ENCODE measurements around the gene ZNF865. TPM values are rescaled to one million over a fixed set of nuclear protein-coding genes. Genes with fewer than 3 reads are reported as not detected.

The ZNF865 gene
- total and polyA plus RNA-seq, 8 donors, result 1.3 to 60.5 (median 6.6) TPM

- H3K27ac ChIP-seq, result no peak overlapping the region
- H3K4me3 ChIP-seq, result no peak overlapping the region
- no peaks in the 10 kb centered on the region for H3K9me3 ChIP-seq
- peaks cover 5 to 29% (median 15%) of the 10 kb centered on the region in 4 donors for H3K4me1 ChIP-seq
- no peaks in the 10 kb centered on the region for H3K27me3 ChIP-seq
- no peak for DNase-seq
- no peak for TF ChIP-seq POLR2A (IDR thresholded peaks at IDR 0.05)
- TF ChIP-seq EP300 (IDR thresholded peaks at IDR 0.05), result no peak
- WGBS, 5 donors, result 59 to 78% (median 73%) methylated on average over 11 of the region's 11 CpGs
- peaks cover 6 to 14% (median 12%) of the 10 kb centered on the region in 4 donors for H3K36me3 ChIP-seq
- intact Hi-C loops (cut with DNase I; ENCODE audit: low total_unique reads), result no loop called here
These were observed 20.9 kb downstream of the ZNF865 start for GRCh38 chr19:55626350-55626749.

GRCh38 chr19:55632463-55632834 is 27.0 kb downstream of the ZNF865 start:
- H3K4me3 ChIP-seq, result no peak overlapping the region
- DNase-seq, result peak; percentile 95 to 96
- peak overlapping the region in 2 of 5 donors; percentile 49 to 99 for H3K27ac ChIP-seq
- no peaks in the 10 kb centered on the region for H3K27me3 ChIP-seq
- no peaks in the 10 kb centered on the region for H3K36me3 ChIP-seq
- peak in 2 of 3 donors; percentile 47 to 64 for TF ChIP-seq POLR2AphosphoS5 (IDR thresholded peaks at IDR 0.05)
- TF ChIP-seq CTCF (IDR thresholded peaks at IDR 0.05), result peak in 5 of 7 experiments; percentile 81 to 96 (median 83)
- TF ChIP-seq EP300 (IDR thresholded peaks at IDR 0.05), result no peak
- no peak for TF ChIP-seq POLR2A (IDR thresholded peaks at IDR 0.05)
- no peaks in the 10 kb centered on the region for H3K9me3 ChIP-seq
- peaks cover 24 to 48% (median 40%) of the 10 kb centered on the region in 4 donors for H3K4me1 ChIP-seq
- WGBS, 5 donors, result 23 to 28% (median 25%) methylated on average over 3 of the region's 3 CpGs
- intact Hi-C loops (cut with DNase I; ENCODE audit: low total_unique reads), result no loop called here

GRCh38 chr19:55633861-55634260 is 28.4 kb downstream of the ZNF865 start:
- intact Hi-C loops (cut with DNase I; ENCODE audit: low total_unique reads), result no loop called here
- Histone ChIP-seq H3K27me3 (no peaks in the 10 kb centered on the region), H3K4me1 (peaks cover 25 to 62% (median 50%) of the 10 kb centered on the region in 4 donors), H3K27ac (peak overlapping the region in 4 of 5 donors; percentile 98 to 99 (median 99)), H3K4me3 (peak overlapping the region in 2 of 4 donors; percentile 87 to 96), H3K9me3 (no peaks in the 10 kb centered on the region), H3K36me3 (peaks cover 0 to 8% (median 0%) of the 10 kb centered on the region in 4 donors)
- 80 to 88% (median 81%) methylated on average over 8 of the region's 8 CpGs for WGBS, 5 donors
- peak in 1 of 2 donors; percentile 9 for DNase-seq
- TF ChIP-seq CTCF (IDR thresholded peaks at IDR 0.05) (no peak), POLR2AphosphoS5 (IDR thresholded peaks at IDR 0.05) (no peak), POLR2A (IDR thresholded peaks at IDR 0.05) (no peak), EP300 (IDR thresholded peaks at IDR 0.05) (no peak)

GRCh38 chr19:55635334-55635717 is 29.9 kb downstream of the ZNF865 start:
- intact Hi-C loops (cut with DNase I; ENCODE audit: low total_unique reads), result no loop called here
- H3K36me3 ChIP-seq, result peaks cover 0 to 8% (median 0%) of the 10 kb centered on the region in 4 donors
- H3K27me3 ChIP-seq, result no peaks in the 10 kb centered on the region
- DNase-seq, result no peak
- WGBS, 5 donors, result 3 to 10% (median 4%) methylated on average over 9 of the region's 9 CpGs
- no peaks in the 10 kb centered on the region for H3K9me3 ChIP-seq
- peak overlapping the region; percentile 71 to 96 (median 84) for H3K4me3 ChIP-seq
- H3K4me1 ChIP-seq, result peaks cover 30 to 77% (median 64%) of the 10 kb centered on the region in 4 donors
- TF ChIP-seq POLR2AphosphoS5 (IDR thresholded peaks at IDR 0.05) (no peak), EP300 (IDR thresholded peaks at IDR 0.05) (no peak), POLR2A (IDR thresholded peaks at IDR 0.05) (no peak), CTCF (IDR thresholded peaks at IDR 0.05) (no peak)
- H3K27ac ChIP-seq, result peak overlapping the region; percentile 95 to 99 (median 99)

- Histone ChIP-seq H3K9me3 (no peaks in the 10 kb centered on the region), H3K4me3 (peak overlapping the region; percentile 71 to 96 (median 84)), H3K36me3 (peaks cover 0 to 8% (median 0%) of the 10 kb centered on the region in 4 donors), H3K27me3 (no peaks in the 10 kb centered on the region), H3K27ac (peak overlapping the region; percentile 95 to 99 (median 99)), H3K4me1 (peaks cover 34 to 81% (median 69%) of the 10 kb centered on the region in 4 donors)
- no peak for DNase-seq
- intact Hi-C loops (cut with DNase I; ENCODE audit: low total_unique reads), result no loop called here
- WGBS, 5 donors, result 49 to 63% (median 53%) methylated on average over 7 of the region's 7 CpGs
- TF ChIP-seq EP300 (IDR thresholded peaks at IDR 0.05), result no peak
- TF ChIP-seq CTCF (IDR thresholded peaks at IDR 0.05), result no peak
- TF ChIP-seq POLR2A (IDR thresholded peaks at IDR 0.05), result no peak
- TF ChIP-seq POLR2AphosphoS5 (IDR thresholded peaks at IDR 0.05), result no peak
These were observed 30.5 kb downstream of the ZNF865 start for GRCh38 chr19:55635856-55636440.
